Esophagus (tissue), 2 donors: ENCODE results near the gene WDFY3. TPM values are rescaled to one million over a fixed set of nuclear protein-coding genes. Genes with fewer than 3 reads are reported as not detected.
"Not testable (repeated sequence)": the region's sequence is repeated elsewhere in the genome, so short reads cannot be mapped to it uniquely, and the experiment has no call there.

Experiments
- H3K27ac ChIP-seq, 2 donors: one replicate each; pipeline ENCODE4 v1.5.1; 2013; ENCODE audit warnings: low read depth in 2 of 2, mild to moderate bottlenecking in 2 of 2, inconsistent platforms in 1 of 2, low read length in 1 of 2, moderate library complexity in 1 of 2
- H3K27me3 ChIP-seq, 2 donors: one replicate each; pipeline ENCODE4 v1.6.1; 2013; ENCODE audit warnings: low read length in 2 of 2, control low read depth in 1 of 2, mild to moderate bottlenecking in 1 of 2; ENCODE audit not compliant: insufficient read depth in 2 of 2, control insufficient read depth in 1 of 2
- H3K36me3 ChIP-seq, 2 donors: one replicate each; pipeline ENCODE4 v1.6.1; 2013; ENCODE audit warnings: low read length in 1 of 2; ENCODE audit not compliant: control insufficient read depth in 2 of 2, insufficient read depth in 2 of 2
- H3K4me1 ChIP-seq, 2 donors: one replicate each; pipeline ENCODE4 v1.6.1; 2013; ENCODE audit warnings: low read length in 1 of 2; ENCODE audit not compliant: control insufficient read depth in 2 of 2, insufficient read depth in 2 of 2
- H3K4me3 ChIP-seq, 2 donors: one replicate each; pipeline ENCODE4 v1.5.1; 2013; ENCODE audit warnings: low read length in 2 of 2, mild to moderate bottlenecking in 2 of 2, low read depth in 1 of 2, moderate library complexity in 1 of 2
- H3K9me3 ChIP-seq, 2 donors: one replicate each; pipeline ENCODE4 v1.6.1; 2013; ENCODE audit warnings: mild to moderate bottlenecking in 2 of 2, low read depth in 1 of 2, low read length in 1 of 2, moderate library complexity in 1 of 2; ENCODE audit not compliant: control insufficient read depth in 2 of 2, insufficient read depth in 1 of 2
- WGBS, 2 donors: extraction: QIAGEN DNeasy Blood & Tissue Kit; methylation state at CpG; one replicate each; pipeline ENCODE4 v1.1.7; 2013; 5-methylcytosine and 5-hydroxymethylcytosine counted together
- polyA plus RNA-seq, 2 donors: library from polyadenylated mRNA; stranded (reverse); fragments of 200-250 nt; gene quantifications; one replicate each; pipeline ENCODE4 v1.2.3, GENCODE V29; 2013
- donor health status: healthy with polysubstance abuse.
- donor health status: Bipolar disorder and iron deficiency.

Gene WDFY3
- polyA plus RNA-seq, 2 donors = 9.4 to 10.8 TPM

DNA sequence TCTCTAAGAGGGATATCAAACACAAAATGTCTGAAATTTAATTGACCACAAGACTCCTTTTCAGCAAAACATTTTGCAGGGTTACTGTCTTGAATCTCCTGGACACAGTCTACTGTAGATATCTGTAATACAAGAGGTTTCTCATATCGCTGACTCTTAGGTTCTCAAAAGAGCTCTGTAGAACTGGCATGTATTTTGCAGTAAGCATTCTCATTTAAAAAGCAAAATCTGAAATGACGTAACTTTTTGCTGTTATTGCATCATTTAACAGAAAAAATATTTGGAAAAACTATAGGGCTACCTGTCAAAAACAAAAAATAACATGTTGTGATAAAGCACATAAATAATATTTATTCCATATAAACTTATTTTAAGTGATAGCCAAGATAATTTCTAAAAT lies 269.3 kb downstream of the WDFY3 start:
- H3K9me3 ChIP-seq = no peaks in the 10 kb centered on the region
- no peak overlapping the region for H3K27ac ChIP-seq
- WGBS, 2 donors = 94 to 97% methylated on average over 2 of the region's 2 CpGs
- H3K27me3 ChIP-seq = no peaks in the 10 kb centered on the region
- peaks cover 6 to 9% of the 10 kb centered on the region in 2 donors for H3K36me3 ChIP-seq
- no peak overlapping the region for H3K4me3 ChIP-seq
- no peaks in the 10 kb centered on the region for H3K4me1 ChIP-seq

DNA sequence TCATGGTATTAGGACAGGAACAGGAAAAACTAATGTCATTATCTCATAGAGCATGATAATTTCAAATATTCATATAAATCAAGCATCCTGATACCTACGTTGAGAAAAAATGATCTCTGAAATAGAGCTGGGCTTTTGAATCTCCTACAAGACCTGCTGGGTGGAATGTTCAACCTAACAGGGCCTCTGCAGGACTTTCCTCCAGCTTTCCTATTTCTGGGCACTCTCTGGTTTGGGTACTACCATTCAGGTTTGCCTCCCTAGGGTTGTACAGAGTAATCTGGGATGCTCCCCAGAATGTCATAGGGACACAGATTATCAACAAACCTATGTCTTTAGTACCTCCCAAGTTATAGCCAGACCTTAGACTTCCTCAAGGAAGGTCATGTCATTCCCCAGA lies 274.7 kb downstream of the WDFY3 start:
- Histone ChIP-seq H3K4me1 (peaks cover 0 to 7% of the 10 kb centered on the region in 2 donors), H3K27me3 (no peaks in the 10 kb centered on the region), H3K9me3 (no peaks in the 10 kb centered on the region), H3K4me3 (no peak overlapping the region), H3K27ac (no peak overlapping the region), H3K36me3 (peaks cover 9 to 10% of the 10 kb centered on the region in 2 donors)
- WGBS, 2 donors = 57 to 66% methylated on average over 1 of the region's 1 CpG

DNA sequence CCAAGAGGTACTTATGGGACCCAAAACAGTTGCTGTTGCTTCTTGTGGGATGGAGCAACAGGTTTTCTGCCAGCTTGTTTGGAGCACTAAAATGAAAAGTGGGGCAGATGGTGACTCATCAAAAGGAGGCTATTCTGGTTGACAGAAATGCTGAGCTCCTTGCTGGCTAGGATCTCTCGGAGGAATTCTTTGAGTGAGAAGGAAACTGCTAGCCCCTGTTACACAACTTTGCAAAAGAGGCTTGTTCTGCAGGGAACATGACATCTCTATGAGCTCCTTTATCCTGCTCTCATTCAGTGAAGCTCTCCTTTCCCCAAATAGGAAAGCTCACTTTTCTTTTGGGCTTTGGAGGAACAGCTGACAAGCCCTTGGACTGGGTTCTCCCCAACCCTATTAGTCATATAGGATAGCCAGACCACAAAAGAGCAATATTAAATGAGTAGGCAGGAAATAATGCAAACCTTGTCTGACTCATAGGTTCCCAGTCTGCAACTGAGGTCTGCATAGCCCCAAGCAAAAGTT lies 275.3 kb downstream of the WDFY3 start:
- H3K9me3 ChIP-seq = no peaks in the 10 kb centered on the region
- H3K27me3 ChIP-seq = no peaks in the 10 kb centered on the region
- H3K4me1 ChIP-seq = peaks cover 0 to 7% of the 10 kb centered on the region in 2 donors
- H3K4me3 ChIP-seq = no peak overlapping the region
- 30 to 47% methylated on average over 1 of the region's 1 CpG for WGBS, 2 donors
- peaks cover 7 to 13% of the 10 kb centered on the region in 2 donors for H3K36me3 ChIP-seq
- H3K27ac ChIP-seq = peak overlapping the region; percentile 25 to 26

DNA sequence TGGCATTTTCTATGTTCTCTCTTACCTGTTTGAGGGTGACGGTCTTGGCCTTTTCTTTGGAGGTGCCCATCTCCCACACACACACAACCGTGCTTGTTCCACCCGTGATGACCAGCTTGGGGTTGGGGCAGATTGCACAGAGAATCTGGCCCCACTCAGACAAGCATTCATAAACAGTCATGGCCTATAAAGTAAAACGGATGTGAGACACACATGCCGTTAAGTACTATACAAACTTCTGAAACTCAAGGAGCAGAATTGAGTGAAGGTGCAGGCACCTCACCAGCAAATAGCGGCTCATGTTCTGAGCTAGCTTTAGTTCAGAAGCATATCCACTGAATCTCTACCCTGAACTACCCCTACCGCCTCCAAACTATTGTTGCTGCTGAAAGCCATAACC lies 276.0 kb downstream of the WDFY3 start:
- Histone ChIP-seq H3K4me1 (peaks cover 0 to 7% of the 10 kb centered on the region in 2 donors), H3K9me3 (no peaks in the 10 kb centered on the region), H3K4me3 (no peak overlapping the region), H3K27ac (no peak overlapping the region), H3K36me3 (peaks cover 7 to 13% of the 10 kb centered on the region in 2 donors), H3K27me3 (no peaks in the 10 kb centered on the region)
- WGBS, 2 donors = 93 to 96% methylated on average over 7 of the region's 7 CpGs

DNA sequence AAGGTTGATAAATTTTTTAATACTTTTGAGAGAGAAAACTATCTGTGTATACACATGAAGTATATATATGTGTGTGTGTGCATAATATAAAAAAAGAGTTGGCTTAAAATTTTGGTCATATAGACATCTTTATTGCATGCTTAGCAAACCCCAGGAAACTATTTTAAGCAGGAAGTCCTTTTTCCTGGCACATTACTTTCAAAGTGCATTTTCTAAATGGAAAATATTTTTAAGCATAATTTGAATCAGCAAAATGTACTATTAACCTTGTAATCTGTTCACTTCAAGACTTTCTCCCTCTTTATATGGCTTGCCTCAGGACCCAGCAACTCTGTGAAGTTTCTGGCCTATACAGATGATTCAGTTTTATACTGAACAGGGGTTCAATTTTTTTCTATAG lies 277.3 kb downstream of the WDFY3 start:
- Histone ChIP-seq H3K27ac (no peak overlapping the region), H3K9me3 (no peaks in the 10 kb centered on the region), H3K4me3 (no peak overlapping the region), H3K36me3 (peaks cover 4 to 12% of the 10 kb centered on the region in 2 donors), H3K4me1 (peaks cover 0 to 7% of the 10 kb centered on the region in 2 donors), H3K27me3 (no peaks in the 10 kb centered on the region)

DNA sequence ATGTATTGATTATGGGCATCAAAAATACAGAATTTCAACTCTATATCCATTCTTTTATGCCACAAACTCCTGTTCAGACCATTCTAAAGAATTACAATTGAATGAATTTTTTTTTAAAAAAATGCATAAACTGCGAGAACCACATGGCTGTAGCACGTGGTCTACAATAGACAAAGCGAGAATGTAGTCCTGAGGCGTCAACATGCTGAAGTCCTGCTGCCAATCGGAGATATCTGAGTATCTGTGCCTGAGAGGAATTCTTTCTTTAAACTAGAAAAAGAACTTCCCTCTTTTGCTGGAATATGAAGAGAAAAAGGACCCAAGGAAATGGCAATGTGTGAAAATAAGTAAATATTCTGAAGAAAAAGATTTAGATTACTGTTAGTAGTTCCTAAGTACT lies 277.9 kb downstream of the WDFY3 start:
- H3K4me1 ChIP-seq = peaks cover 0 to 7% of the 10 kb centered on the region in 2 donors
- H3K36me3 ChIP-seq = peaks cover 4 to 12% of the 10 kb centered on the region in 2 donors
- no peak overlapping the region for H3K27ac ChIP-seq
- no peak overlapping the region for H3K4me3 ChIP-seq
- no peaks in the 10 kb centered on the region for H3K9me3 ChIP-seq
- WGBS, 2 donors = 92 to 96% methylated on average over 5 of the region's 5 CpGs
- no peaks in the 10 kb centered on the region for H3K27me3 ChIP-seq

DNA sequence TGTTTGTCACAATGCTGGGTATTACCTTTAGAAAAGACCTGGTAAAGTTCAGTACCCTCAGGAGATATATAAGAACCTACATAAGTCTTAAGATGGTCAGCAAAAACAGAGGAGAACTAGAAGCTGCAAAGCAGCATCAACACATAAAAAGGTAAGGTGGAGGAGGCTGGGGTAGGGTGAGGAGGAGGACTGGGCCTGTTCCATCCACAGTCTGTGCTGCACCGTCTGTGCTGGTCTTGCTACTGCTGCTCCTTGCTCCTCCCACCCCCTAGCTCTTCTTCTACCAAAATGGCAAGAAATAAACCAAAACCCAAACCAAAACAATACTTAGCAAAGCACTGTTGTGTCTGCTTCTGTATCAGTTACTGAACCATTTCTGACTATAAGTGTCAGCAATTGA lies 281.4 kb downstream of the WDFY3 start:
- Histone ChIP-seq H3K27me3 (no peaks in the 10 kb centered on the region), H3K36me3 (peaks cover 12 to 14% of the 10 kb centered on the region in 2 donors), H3K9me3 (no peaks in the 10 kb centered on the region), H3K27ac (no peak overlapping the region), H3K4me1 (no peaks in the 10 kb centered on the region), H3K4me3 (no peak overlapping the region)
- 82 to 100% methylated on average over 1 of the region's 1 CpG for WGBS, 2 donors

DNA sequence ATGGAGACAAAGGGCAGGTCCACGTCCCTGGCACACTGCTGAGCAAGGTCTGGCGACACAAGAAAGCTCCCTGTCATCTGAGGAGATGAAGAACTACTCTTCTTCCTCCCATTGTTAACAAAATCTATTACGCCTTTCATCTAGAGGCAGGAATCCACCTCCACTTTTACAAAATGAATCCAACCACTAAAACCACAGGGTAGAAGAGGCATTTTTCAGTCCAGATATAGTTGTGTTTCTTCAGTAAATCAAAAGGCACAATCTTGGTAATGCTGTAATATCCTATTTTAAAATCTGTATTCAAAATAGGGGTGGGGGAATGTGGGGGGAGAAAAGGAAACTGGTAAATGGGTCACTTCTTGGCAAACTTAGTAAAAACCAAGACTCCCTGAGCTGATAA lies 282.1 kb downstream of the WDFY3 start:
- no peaks in the 10 kb centered on the region for H3K9me3 ChIP-seq
- no peaks in the 10 kb centered on the region for H3K4me1 ChIP-seq
- WGBS, 2 donors = 82 to 83% methylated on average over 3 of the region's 3 CpGs
- no peaks in the 10 kb centered on the region for H3K27me3 ChIP-seq
- no peak overlapping the region for H3K27ac ChIP-seq
- no peak overlapping the region for H3K4me3 ChIP-seq
- peaks cover 12 to 14% of the 10 kb centered on the region in 2 donors for H3K36me3 ChIP-seq

DNA sequence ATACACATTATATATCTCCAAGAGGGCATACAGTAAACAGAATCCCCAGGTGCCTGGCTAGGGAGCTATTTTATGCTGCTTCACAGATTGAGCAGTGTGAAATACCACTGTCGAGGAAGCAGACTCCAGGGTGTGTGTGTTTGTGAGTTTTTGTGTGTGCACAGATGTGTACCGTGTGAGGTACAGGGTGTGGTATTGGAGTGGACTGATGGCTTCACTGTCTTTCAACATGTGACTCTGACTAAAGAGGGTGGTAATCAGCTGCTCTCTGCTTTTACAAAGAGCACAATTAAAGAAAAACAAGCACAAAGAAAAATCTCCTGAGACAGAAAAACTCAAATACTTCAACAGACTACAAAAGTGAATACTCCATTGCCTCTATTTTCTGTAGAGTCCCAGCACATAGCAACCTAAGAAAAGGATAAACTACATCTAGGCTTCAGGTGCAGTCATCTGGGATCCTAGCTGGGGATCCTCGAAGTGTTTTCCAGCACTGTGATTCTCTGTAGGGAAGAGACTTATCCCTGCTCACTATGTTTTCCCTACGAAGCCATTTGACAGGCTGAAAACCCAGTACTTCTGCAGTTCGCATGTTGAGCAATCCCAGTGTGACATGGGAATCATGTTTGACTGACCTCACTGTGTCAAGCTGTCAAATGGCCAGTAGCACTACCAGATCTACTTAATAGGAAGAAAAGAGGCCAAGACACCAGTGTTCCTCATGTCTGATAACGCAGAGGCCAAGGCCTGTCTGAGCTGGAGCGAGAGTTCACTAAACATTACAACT lies 283.2 kb downstream of the WDFY3 start:
- H3K9me3 ChIP-seq = no peaks in the 10 kb centered on the region
- 84 to 86% methylated on average over 7 of the region's 7 CpGs for WGBS, 2 donors
- no peaks in the 10 kb centered on the region for H3K4me1 ChIP-seq
- H3K27me3 ChIP-seq = no peaks in the 10 kb centered on the region
- H3K27ac ChIP-seq = no peak overlapping the region
- H3K36me3 ChIP-seq = peaks cover 11 to 18% of the 10 kb centered on the region in 2 donors
- H3K4me3 ChIP-seq = no peak overlapping the region

DNA sequence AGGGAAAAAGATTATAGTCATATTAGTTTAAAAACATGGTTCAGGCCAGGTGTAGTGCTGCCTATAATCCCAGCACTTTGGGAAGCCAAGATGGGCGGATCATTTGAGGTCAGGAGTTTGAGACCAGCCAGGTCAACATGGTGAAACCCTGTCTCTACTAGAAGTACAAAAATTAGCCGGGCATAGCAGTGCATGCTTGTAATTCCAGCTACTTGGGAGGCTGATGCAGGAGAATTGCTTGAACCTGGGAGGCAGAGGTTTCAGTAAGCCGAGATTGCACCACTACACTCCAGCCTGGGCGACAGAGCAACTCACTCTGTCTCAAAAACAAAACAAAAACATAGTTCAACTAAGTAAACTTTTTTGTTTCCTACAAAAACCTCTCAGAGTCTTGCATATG lies 283.8 kb downstream of the WDFY3 start:
- 85 to 86% methylated on average over 4 of the region's 4 CpGs for WGBS, 2 donors
- H3K9me3 ChIP-seq, H3K4me3 ChIP-seq, H3K4me1 ChIP-seq, H3K27ac ChIP-seq, H3K27me3 ChIP-seq: not testable (repeated sequence)
- H3K36me3 ChIP-seq = peaks cover 8 to 13% of the 10 kb centered on the region in 2 donors
